K562 treated with DMSO at 1 percent for 12 hours (cell line): ENCODE data around the gene SRGAP3. TPM values are rescaled to one million over a fixed set of nuclear protein-coding genes. Genes with fewer than 3 reads are reported as not detected.

Experiments used
- total RNA-seq: library from RNA; unstranded; fragments of 300-600 nt; gene quantifications from 2 replicates; pipeline ENCODE4 v1.2.3, GENCODE V29; 2022; ENCODE audit not compliant: insufficient read depth

Gene SRGAP3
- total RNA-seq: 0.20 TPM in 1 of 2 replicates, not detected in the other

DNA sequence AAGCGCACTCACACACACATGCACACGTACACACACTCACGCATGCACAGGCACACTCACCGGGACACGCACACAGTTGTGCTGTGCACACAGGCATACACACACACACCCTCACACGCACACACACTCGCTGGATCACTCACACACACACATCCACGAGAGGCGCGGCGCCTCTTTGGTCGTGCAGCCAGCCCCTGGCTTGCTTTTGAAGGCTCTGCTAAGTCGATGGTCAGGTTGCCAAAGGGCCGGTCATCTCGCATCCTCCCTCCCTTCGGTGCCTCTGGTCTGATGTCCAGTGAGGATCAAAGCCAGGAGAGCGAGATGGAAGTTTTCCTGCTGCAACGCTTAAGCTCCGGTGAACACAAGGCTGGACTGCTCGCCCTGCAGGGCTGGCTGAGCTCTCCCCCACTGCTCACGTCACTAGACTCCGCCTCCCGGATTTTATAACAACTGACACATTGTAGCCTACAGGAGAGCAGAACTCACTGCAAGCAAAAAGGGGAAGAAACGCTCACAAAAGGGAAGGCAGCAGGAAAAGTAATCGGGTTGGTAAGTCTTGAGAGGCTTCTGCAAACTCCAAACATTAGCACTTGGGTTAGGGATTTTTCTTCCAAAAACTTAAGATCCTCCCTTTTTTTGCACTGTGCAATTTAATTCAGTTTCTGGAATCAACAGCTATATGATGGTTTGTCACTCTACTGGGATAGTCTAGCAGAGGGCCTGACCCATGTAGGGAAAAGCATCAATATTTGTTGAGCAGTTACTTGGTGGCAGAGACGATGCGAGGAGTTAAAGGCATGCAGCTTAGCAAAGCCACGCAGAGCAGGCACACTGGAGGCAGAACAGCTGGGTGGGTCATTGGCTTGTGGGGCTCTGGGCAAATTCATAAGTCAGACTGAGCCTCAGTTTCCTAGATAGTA lies at the start of gene SRGAP3:
Gene SRGAP3, minus strand, starts transcription at position 374 of the 920 bp plus-strand sequence. CDS start 695 bp downstream, outside the sequence.

GRCh38 chr3:8963137-8963853 lies 286.2 kb downstream of the SRGAP3 start, which contains the start of gene RAD18:
TSS of gene RAD18 (minus strand) at chr3:8963472. CDS start at chr3:8963385, 87 bp downstream.

Other genes with a start within 250 kb of the SRGAP3 start
- gene THUMPD3, start 113.4 kb upstream of the SRGAP3 start, total RNA-seq: 41.4 and 77.7 TPM in 2 replicates
- 15.5 and 102 TPM in 2 replicates for gene SETD5, start 148.0 kb upstream of the SRGAP3 start, total RNA-seq